OCI-LY3 (cell line): ENCODE measurements around the gene LGI1.

Experiments
- H2AFZ ChIP-seq: fragments of 200-600, 300-600 bp; shearing (Covaris generic); 2 replicates; pipeline ENCODE4 v1.6.0; 2014; ENCODE audit warnings: antibody characterized with exemption, low read depth, low read length
- H3K27ac ChIP-seq: fragments of 200-600, 300-600 bp; sonication (generic); 2 replicates; pipeline ENCODE4 v1.5.1; 2014; ENCODE audit warnings: mild to moderate bottlenecking, low read length, moderate library complexity, mixed read lengths
- H3K27me3 ChIP-seq: fragments of 200-600, 300-600 bp; sonication (generic); 2 replicates; pipeline ENCODE4 v1.6.1; 2014; ENCODE audit warnings: low read depth, low read length, mixed read lengths
- H3K36me3 ChIP-seq: fragments of 200-600, 300-600 bp; sonication (generic); replicated peaks from 2 replicates; pipeline ENCODE3; 2014; ENCODE audit warnings: low read depth, low read length, mixed read lengths
- H3K4me1 ChIP-seq: fragments of 300-600, 200-600 bp; sonication (generic); 2 replicates; pipeline ENCODE4 v1.6.1; 2014; ENCODE audit warnings: low read length, mixed read lengths
- H3K4me2 ChIP-seq: fragments of 200-600, 300-600 bp; sonication (generic); 2 replicates; pipeline ENCODE4 v1.6.1; 2014; ENCODE audit warnings: low read length, mixed read lengths
- H3K4me3 ChIP-seq: fragments of 300-600, 200-600 bp; sonication (generic); 2 replicates; pipeline ENCODE4 v1.5.1; 2014; ENCODE audit warnings: antibody characterized with exemption, mild to moderate bottlenecking, low read length, moderate library complexity
- H3K79me2 ChIP-seq: fragments of 300-600, 200-600 bp; shearing (Covaris generic); 2 replicates; pipeline ENCODE4 v1.6.1; 2014; ENCODE audit warnings: mild to moderate bottlenecking, low read length, mixed read lengths
- H3K9ac ChIP-seq: fragments of 300-600, 200-600 bp; shearing (Covaris generic); 2 replicates; pipeline ENCODE4 v1.6.0; 2014; ENCODE audit warnings: mild to moderate bottlenecking, low read length, moderate library complexity
- H3K9me3 ChIP-seq: fragments of 200-600, 300-600 bp; shearing (Covaris generic); 2 replicates; pipeline ENCODE4 v1.6.1; 2014; ENCODE audit warnings: low read length, mixed read lengths; ENCODE audit not compliant: insufficient read depth
- H4K20me1 ChIP-seq: fragments of 200-600, 300-600 bp; sonication (generic); 2 replicates; pipeline ENCODE4 v1.6.1; 2016; ENCODE audit warnings: low read length, mixed read lengths; ENCODE audit not compliant: insufficient read depth
- CTCF ChIP-seq: fragments of 200-600, 300-600 bp; sonication (generic); IDR thresholded peaks from 2 replicates; pipeline ENCODE4 v1.5.1; 2014; ENCODE audit warnings: antibody characterized with exemption, low read length, low read depth
- EZH2phosphoT487 ChIP-seq: fragments of 200-600 bp; shearing (Covaris generic); IDR thresholded peaks from 2 replicates; pipeline ENCODE4 v1.6.1; 2018; ENCODE audit warnings: antibody characterized with exemption, mixed run types, low read depth

Gene LGI1

GRCh38 chr10:93773120-93773519 lies 15.4 kb downstream of the LGI1 start:
- Histone ChIP-seq H2AFZ (no peak overlapping the region), H3K4me3 (no peak overlapping the region), H3K4me1 (no peaks in the 10 kb centered on the region), H3K9ac (no peak overlapping the region), H3K4me2 (no peak overlapping the region), H4K20me1 (no peaks in the 10 kb centered on the region), H3K36me3 (no peaks in the 10 kb centered on the region), H3K79me2 (no peaks in the 10 kb centered on the region), H3K9me3 (no peaks in the 10 kb centered on the region), H3K27me3 (peaks cover 4% of the 10 kb centered on the region; the same call in 1 of the 2 replicates), H3K27ac (no peak overlapping the region)
- TF ChIP-seq EZH2phosphoT487 (no peak), CTCF (no peak)

GRCh38 chr10:93773705-93774104 lies 16.0 kb downstream of the LGI1 start:
- H4K20me1 ChIP-seq: no peaks in the 10 kb centered on the region
- H3K9ac ChIP-seq: no peak overlapping the region
- H3K4me2 ChIP-seq: no peak overlapping the region
- no peaks in the 10 kb centered on the region for H3K4me1 ChIP-seq
- H3K27ac ChIP-seq: no peak overlapping the region
- H3K4me3 ChIP-seq: no peak overlapping the region
- TF ChIP-seq CTCF: no peak
- no peak for TF ChIP-seq EZH2phosphoT487
- H3K27me3 ChIP-seq: peaks cover 4% of the 10 kb centered on the region; the same call in 1 of the 2 replicates
- H2AFZ ChIP-seq: no peak overlapping the region
- H3K79me2 ChIP-seq: no peaks in the 10 kb centered on the region
- H3K9me3 ChIP-seq: no peaks in the 10 kb centered on the region
- no peaks in the 10 kb centered on the region for H3K36me3 ChIP-seq

GRCh38 chr10:93775356-93775755 lies 17.6 kb downstream of the LGI1 start:
- H3K9me3 ChIP-seq: no peaks in the 10 kb centered on the region
- H2AFZ ChIP-seq: no peak overlapping the region
- no peaks in the 10 kb centered on the region for H3K4me1 ChIP-seq
- no peaks in the 10 kb centered on the region for H4K20me1 ChIP-seq
- H3K36me3 ChIP-seq: no peaks in the 10 kb centered on the region
- H3K4me3 ChIP-seq: no peak overlapping the region
- no peak overlapping the region for H3K9ac ChIP-seq
- H3K4me2 ChIP-seq: no peak overlapping the region
- TF ChIP-seq CTCF: no peak
- H3K27me3 ChIP-seq: peaks cover 4% of the 10 kb centered on the region; the same call in 1 of the 2 replicates
- no peaks in the 10 kb centered on the region for H3K79me2 ChIP-seq
- no peak overlapping the region for H3K27ac ChIP-seq

- Histone ChIP-seq H3K27ac (no peak overlapping the region), H3K36me3 (no peaks in the 10 kb centered on the region), H3K4me2 (no peak overlapping the region), H2AFZ (no peak overlapping the region), H3K4me1 (no peaks in the 10 kb centered on the region), H3K79me2 (no peaks in the 10 kb centered on the region), H3K9me3 (no peaks in the 10 kb centered on the region), H3K9ac (no peak overlapping the region), H4K20me1 (no peaks in the 10 kb centered on the region), H3K4me3 (no peak overlapping the region), H3K27me3 (peaks cover 4% of the 10 kb centered on the region; the same call in 1 of the 2 replicates)
- TF ChIP-seq EZH2phosphoT487 (no peak), CTCF (no peak)
Observed at GRCh38 chr10:93777092-93777491, 19.4 kb downstream of the LGI1 start.
